NT2/D1 (cell line): ENCODE results near the gene GALNT14.

Experiments
- DNase-seq: peaks from one replicate; pipeline ENCODE4 v3.0.0-alpha.2; 2011; ENCODE audit warnings: low read depth, low spot score
- H3K27me3 ChIP-seq: 2 replicates; pipeline ENCODE4 v1.6.0; 2011; ENCODE audit warnings: mild to moderate bottlenecking; ENCODE audit not compliant: insufficient read length, insufficient read depth
- H3K36me3 ChIP-seq: 2 replicates; pipeline ENCODE4 v1.6.1; 2011; ENCODE audit warnings: mild to moderate bottlenecking, low read length, mixed read lengths; ENCODE audit not compliant: insufficient read depth, insufficient read length
- H3K4me1 ChIP-seq: 2 replicates; pipeline ENCODE4 v1.5.1; 2011; ENCODE audit not compliant: insufficient read depth, insufficient read length
- H3K4me3 ChIP-seq: 2 replicates; pipeline ENCODE4 v1.5.1; 2011; ENCODE audit warnings: low read depth; ENCODE audit not compliant: insufficient read length
- H3K9ac ChIP-seq: 2 replicates; pipeline ENCODE4 v1.6.0; 2011; ENCODE audit warnings: low read depth; ENCODE audit not compliant: insufficient read length
- H3K9me3 ChIP-seq: 2 replicates; pipeline ENCODE4 v1.5.1; 2011; ENCODE audit warnings: mild to moderate bottlenecking, low read length; ENCODE audit not compliant: insufficient read depth
- SUZ12 ChIP-seq: IDR thresholded peaks from 2 replicates; pipeline ENCODE4 v1.6.1; 2011; ENCODE audit not compliant: insufficient read length, insufficient read depth; ENCODE audit errors: extremely low read depth
- YY1 ChIP-seq: IDR thresholded peaks from 2 replicates; pipeline ENCODE4 v1.6.1; 2011; ENCODE audit not compliant: insufficient read length, insufficient read depth
- ZNF274 ChIP-seq: IDR thresholded peaks from 2 replicates; pipeline ENCODE4 v1.6.1; 2011; ENCODE audit warnings: mild to moderate bottlenecking, low read depth, low read length

GALNT14 gene

DNA sequence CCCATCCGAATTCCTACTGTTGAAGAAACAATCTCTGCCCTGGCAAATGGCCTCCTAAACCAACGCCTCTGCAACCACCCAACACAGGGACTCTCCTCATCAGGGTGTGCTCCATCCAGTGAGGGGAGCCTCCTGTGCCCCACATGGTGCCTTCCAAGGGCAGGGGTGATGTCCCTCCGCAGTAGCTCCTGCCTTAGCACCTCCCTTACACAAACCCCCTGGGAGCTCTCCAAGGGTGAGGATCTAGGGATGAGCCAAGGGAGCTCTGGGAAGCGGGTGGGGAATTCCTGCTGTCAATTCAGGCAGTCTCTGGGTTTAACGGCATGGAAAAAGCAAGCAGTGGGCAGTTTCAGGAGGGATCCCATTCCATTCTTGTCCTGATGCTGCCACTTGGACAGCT lies 3.8 kb downstream of the GALNT14 start:
- Histone ChIP-seq H3K4me3 (no peak overlapping the region), H3K4me1 (peaks cover 8% of the 10 kb centered on the region)

GRCh38 chr2:31132786-31133185 lies 5.5 kb downstream of the GALNT14 start:
- Histone ChIP-seq H3K36me3 (no peaks in the 10 kb centered on the region), H3K9me3 (no peaks in the 10 kb centered on the region), H3K9ac (no peak overlapping the region), H3K27me3 (peaks cover 8% of the 10 kb centered on the region), H3K4me3 (no peak overlapping the region), H3K4me1 (peaks cover 8% of the 10 kb centered on the region)
- DNase-seq = no peak
- TF ChIP-seq SUZ12 (no peak), ZNF274 (no peak), YY1 (no peak)

More for the DNA sequence above, 3.8 kb downstream of the GALNT14 start:
- Histone ChIP-seq H3K9me3 (peaks cover 8% of the 10 kb centered on the region; the same call in 1 of the 2 replicates), H3K9ac (no peak overlapping the region), H3K36me3 (no peaks in the 10 kb centered on the region), H3K27me3 (peaks cover 21% of the 10 kb centered on the region)
- no peak for DNase-seq
- no peak for TF ChIP-seq ZNF274
- TF ChIP-seq YY1 = no peak
- TF ChIP-seq SUZ12 = no peak

DNA sequence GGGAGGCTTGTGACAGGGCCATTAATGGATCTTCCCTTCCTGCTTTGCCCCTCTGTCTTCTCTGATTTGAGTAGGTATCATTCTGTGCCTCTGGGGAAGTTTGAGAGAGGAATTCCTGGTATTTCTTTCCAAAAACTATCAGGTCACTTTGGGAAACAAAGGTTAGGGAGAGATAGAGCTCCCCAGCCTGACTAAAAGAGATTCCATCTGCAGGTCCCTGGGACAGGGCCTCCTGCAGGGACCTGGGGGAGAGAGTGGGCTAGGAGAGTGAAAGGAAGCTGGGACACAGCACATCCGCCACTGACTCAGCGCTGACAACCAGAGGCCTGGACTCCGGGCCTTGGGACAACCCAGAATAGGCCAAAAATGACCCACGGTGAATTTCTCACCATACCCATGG lies 6.4 kb downstream of the GALNT14 start:
- peaks cover 8% of the 10 kb centered on the region for H3K27me3 ChIP-seq
- TF ChIP-seq YY1 = no peak
- no peak for TF ChIP-seq SUZ12
- no peak for TF ChIP-seq ZNF274
- H3K4me3 ChIP-seq = no peak overlapping the region
- H3K36me3 ChIP-seq = no peaks in the 10 kb centered on the region
- peak; percentile 46 for DNase-seq
- H3K9ac ChIP-seq = no peak overlapping the region
- no peaks in the 10 kb centered on the region for H3K9me3 ChIP-seq
- H3K4me1 ChIP-seq = peaks cover 8% of the 10 kb centered on the region

GRCh38 chr2:31129375-31130171 lies 8.7 kb downstream of the GALNT14 start:
- Histone ChIP-seq H3K9me3 (no peaks in the 10 kb centered on the region), H3K4me3 (no peak overlapping the region), H3K27me3 (no peaks in the 10 kb centered on the region), H3K9ac (no peak overlapping the region), H3K4me1 (peaks cover 4% of the 10 kb centered on the region), H3K36me3 (no peaks in the 10 kb centered on the region)
- DNase-seq = no peak
- TF ChIP-seq YY1 (no peak), ZNF274 (no peak), SUZ12 (no peak)

- H3K4me3 ChIP-seq = no peak overlapping the region
These were observed 10.3 kb downstream of the GALNT14 start for GRCh38 chr2:31127931-31128330.

GRCh38 chr2:31125918-31126695 lies 12.1 kb downstream of the GALNT14 start:
- Histone ChIP-seq H3K4me1 (no peaks in the 10 kb centered on the region), H3K36me3 (no peaks in the 10 kb centered on the region), H3K9ac (no peak overlapping the region), H3K27me3 (no peaks in the 10 kb centered on the region), H3K4me3 (no peak overlapping the region), H3K9me3 (no peaks in the 10 kb centered on the region)
- DNase-seq = no peak
- TF ChIP-seq YY1 (no peak), SUZ12 (no peak), ZNF274 (no peak)

More at GRCh38 chr2:31127931-31128330, 10.3 kb downstream of the GALNT14 start:
- Histone ChIP-seq H3K4me1 (no peaks in the 10 kb centered on the region), H3K36me3 (no peaks in the 10 kb centered on the region), H3K27me3 (no peaks in the 10 kb centered on the region), H3K9ac (no peak overlapping the region), H3K9me3 (no peaks in the 10 kb centered on the region)
- no peak for DNase-seq
- TF ChIP-seq SUZ12 = no peak

DNA sequence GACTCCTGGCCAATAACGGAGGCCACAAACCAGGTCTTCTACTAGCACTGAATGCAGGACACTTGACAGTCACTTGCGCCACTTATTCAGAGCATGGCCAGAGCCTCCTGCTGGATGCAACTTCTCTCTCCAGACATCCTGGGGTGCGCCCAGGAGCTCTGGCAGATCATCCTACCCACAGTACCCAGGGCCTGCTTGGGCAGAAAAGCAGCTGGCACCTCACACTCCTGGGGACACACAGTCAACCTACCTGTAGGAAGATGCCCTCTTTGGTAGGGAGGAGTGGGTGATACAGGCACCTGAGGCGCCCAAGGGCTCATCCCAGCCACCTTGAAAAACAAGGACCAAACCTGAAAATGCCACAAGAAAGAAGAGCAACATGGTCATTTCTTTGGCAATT lies 13.3 kb downstream of the GALNT14 start:
- TF ChIP-seq SUZ12 = no peak
- TF ChIP-seq YY1 = no peak
- no peak for TF ChIP-seq ZNF274
- Histone ChIP-seq H3K27me3 (no peaks in the 10 kb centered on the region), H3K9ac (no peak overlapping the region), H3K4me3 (no peak overlapping the region), H3K36me3 (no peaks in the 10 kb centered on the region), H3K9me3 (no peaks in the 10 kb centered on the region), H3K4me1 (no peaks in the 10 kb centered on the region)
- no peak for DNase-seq
